ENCODE data around the gene PHYH. TPM values are rescaled to one million over a fixed set of nuclear protein-coding genes. Genes with fewer than 3 reads are reported as not detected.
A peak's percentile ranks its signal among the peaks of the same experiment; 100 is the strongest.
"Not testable (repeated sequence)": the region's sequence is repeated elsewhere in the genome, so short reads cannot be mapped to it uniquely, and the experiment has no call there.

Gene PHYH
- total and polyA plus RNA-seq, 5 donors = 70.7 to 138 (median 89.1) TPM

GRCh38 chr10:13242260-13242659, 57.6 kb downstream of the PHYH start:
- H3K4me3 ChIP-seq (ENCODE audit: low read length); H3K27me3 ChIP-seq (ENCODE audit: control insufficient read depth, insufficient read depth); H3K4me1 ChIP-seq (ENCODE audit: control insufficient read depth, insufficient read depth, low read length); DNase-seq; H3K27ac ChIP-seq (ENCODE audit: low read length); H3K9me3 ChIP-seq (ENCODE audit: control insufficient read depth, low read length); ATAC-seq; intact Hi-C loops (cut with DNase I): not testable (repeated sequence)
- WGBS = 95% methylated on average over 5 of the region's 5 CpGs

GRCh38 chr10:13241613-13242012, 58.3 kb downstream of the PHYH start:
- DNase-seq (no peak), ATAC-seq (no peak)
- intact Hi-C loops (cut with DNase I) = no loop called here
- Histone ChIP-seq H3K4me3 (ENCODE audit: low read length) (no peak overlapping the region), H3K4me1 (ENCODE audit: control insufficient read depth, insufficient read depth, low read length) (no peaks in the 10 kb centered on the region), H3K27ac (ENCODE audit: low read length) (no peak overlapping the region), H3K9me3 (ENCODE audit: control insufficient read depth, low read length) (no peaks in the 10 kb centered on the region), H3K27me3 (ENCODE audit: control insufficient read depth, insufficient read depth) (no peaks in the 10 kb centered on the region)
- 85% methylated on average over 3 of the region's 3 CpGs for WGBS

- H3K9me3 ChIP-seq (ENCODE audit: control insufficient read depth, low read length) = no peaks in the 10 kb centered on the region
- DNase-seq (no peak), ATAC-seq (no peak)
- no peak overlapping the region for H3K4me3 ChIP-seq (ENCODE audit: low read length)
- H3K27ac ChIP-seq (ENCODE audit: low read length) = no peak overlapping the region
- no peaks in the 10 kb centered on the region for H3K27me3 ChIP-seq (ENCODE audit: control insufficient read depth, insufficient read depth)
- intact Hi-C loops (cut with DNase I) = no loop called here
- H3K4me1 ChIP-seq (ENCODE audit: control insufficient read depth, insufficient read depth, low read length) = no peaks in the 10 kb centered on the region
- 87% methylated on average over 7 of the region's 7 CpGs for whole genome bisulfite sequencing
Measured at GRCh38 chr10:13239923-13240322, 59.9 kb downstream of the PHYH start.

GRCh38 chr10:13238271-13239077, 61.4 kb downstream of the PHYH start:
- Histone ChIP-seq H3K4me1 (ENCODE audit: control insufficient read depth, insufficient read depth, low read length) (no peaks in the 10 kb centered on the region), H3K9me3 (ENCODE audit: control insufficient read depth, low read length) (no peaks in the 10 kb centered on the region), H3K27ac (ENCODE audit: low read length) (no peak overlapping the region), H3K4me3 (ENCODE audit: low read length) (no peak overlapping the region), H3K27me3 (ENCODE audit: control insufficient read depth, insufficient read depth) (no peaks in the 10 kb centered on the region)
- WGBS = 82% methylated on average over 16 of the region's 16 CpGs
- DNase-seq = no peak
- no peak for ATAC-seq
- intact Hi-C loops (cut with DNase I) = no loop called here

GRCh38 chr10:13236638-13237037, 63.2 kb downstream of the PHYH start:
- H3K27me3 ChIP-seq (ENCODE audit: control insufficient read depth, insufficient read depth) = no peaks in the 10 kb centered on the region
- H3K4me1 ChIP-seq (ENCODE audit: control insufficient read depth, insufficient read depth, low read length) = no peaks in the 10 kb centered on the region
- 83% methylated on average over 8 of the region's 8 CpGs for WGBS
- intact Hi-C loops (cut with DNase I) = no loop called here
- H3K9me3 ChIP-seq (ENCODE audit: control insufficient read depth, low read length) = no peaks in the 10 kb centered on the region
- H3K27ac ChIP-seq (ENCODE audit: low read length) = no peak overlapping the region
- no peak overlapping the region for H3K4me3 ChIP-seq (ENCODE audit: low read length)
- no peak for DNase-seq
- no peak for ATAC-seq

GRCh38 chr10:13234736-13235135, 65.1 kb downstream of the PHYH start:
- H3K4me1 ChIP-seq (ENCODE audit: control insufficient read depth, insufficient read depth, low read length); intact Hi-C loops (cut with DNase I); DNase-seq; ATAC-seq; H3K9me3 ChIP-seq (ENCODE audit: control insufficient read depth, low read length); H3K27me3 ChIP-seq (ENCODE audit: control insufficient read depth, insufficient read depth); H3K4me3 ChIP-seq (ENCODE audit: low read length); H3K27ac ChIP-seq (ENCODE audit: low read length): not testable (repeated sequence)
- 88% methylated on average over 13 of the region's 13 CpGs for WGBS

GRCh38 chr10:13234172-13234571, 65.7 kb downstream of the PHYH start, which contains the start of gene UCMA:
TSS of gene UCMA (minus strand) at chr10:13234374. CDS start at chr10:13234258, 116 bp downstream.
- no peak within 1 kb of the TSS for H3K27ac ChIP-seq (ENCODE audit: low read length)
- 46% methylated on average over 10 of the region's 10 CpGs for WGBS
- H3K9me3 ChIP-seq (ENCODE audit: control insufficient read depth, low read length) = no peaks in the 10 kb centered on the region
- no peak for ATAC-seq
- intact Hi-C loops (cut with DNase I) = no loop called here
- DNase-seq = no peak
- no peaks in the 10 kb centered on the region for H3K27me3 ChIP-seq (ENCODE audit: control insufficient read depth, insufficient read depth)
- H3K4me3 ChIP-seq (ENCODE audit: low read length) = no peak within 1 kb of the TSS
- H3K4me1 ChIP-seq (ENCODE audit: control insufficient read depth, insufficient read depth, low read length) = no peaks in the 10 kb centered on the region

GRCh38 chr10:13233358-13233757, 66.5 kb downstream of the PHYH start:
- H3K4me3 ChIP-seq (ENCODE audit: low read length) = no peak overlapping the region
- H3K27ac ChIP-seq (ENCODE audit: low read length) = no peak overlapping the region
- intact Hi-C loops (cut with DNase I) = no loop called here
- ATAC-seq = no peak
- 50% methylated on average over 14 of the region's 14 CpGs for WGBS
- no peaks in the 10 kb centered on the region for H3K27me3 ChIP-seq (ENCODE audit: control insufficient read depth, insufficient read depth)
- DNase-seq = peak in 1 of 3 donors; percentile 42
- no peaks in the 10 kb centered on the region for H3K9me3 ChIP-seq (ENCODE audit: control insufficient read depth, low read length)
- H3K4me1 ChIP-seq (ENCODE audit: control insufficient read depth, insufficient read depth, low read length) = no peaks in the 10 kb centered on the region

- Histone ChIP-seq H3K27me3 (ENCODE audit: control insufficient read depth, insufficient read depth) (no peaks in the 10 kb centered on the region), H3K4me1 (ENCODE audit: control insufficient read depth, insufficient read depth, low read length) (no peaks in the 10 kb centered on the region), H3K27ac (ENCODE audit: low read length) (no peak overlapping the region), H3K4me3 (ENCODE audit: low read length) (no peak overlapping the region), H3K9me3 (ENCODE audit: control insufficient read depth, low read length) (no peaks in the 10 kb centered on the region)
- DNase-seq = no peak
- intact Hi-C loops (cut with DNase I) = no loop called here
- ATAC-seq = no peak
- 83% methylated on average over 6 of the region's 6 CpGs for WGBS
Measured at GRCh38 chr10:13231808-13232207, 68.1 kb downstream of the PHYH start.

- intact Hi-C loops (cut with DNase I) = no loop called here
- Histone ChIP-seq H3K4me1 (ENCODE audit: control insufficient read depth, insufficient read depth, low read length) (no peaks in the 10 kb centered on the region), H3K27me3 (ENCODE audit: control insufficient read depth, insufficient read depth) (no peaks in the 10 kb centered on the region), H3K4me3 (ENCODE audit: low read length) (no peak overlapping the region), H3K27ac (ENCODE audit: low read length) (no peak overlapping the region), H3K9me3 (ENCODE audit: control insufficient read depth, low read length) (no peaks in the 10 kb centered on the region)
- DNase-seq (no peak), ATAC-seq (no peak)
- WGBS = 66% methylated on average over 9 of the region's 9 CpGs
Measured at GRCh38 chr10:13231190-13231589, 68.7 kb downstream of the PHYH start.
